Esophagus squamous epithelium (tissue), 4 donors: ENCODE data around the gene GBF1.

Experiments
- POLR2A ChIP-seq, 4 donors: fragments of 450-650 bp; IDR thresholded peaks; one replicate each; pipeline ENCODE4 v1.6.1; 2017; ENCODE audit warnings: antibody characterized with exemption in 4 of 4, mild to moderate bottlenecking in 4 of 4, moderate library complexity in 3 of 4
- TF ChIP-seq, protein P1 (sequence below), 6 experiments: fragments of 450-650 bp in 4 of 6; fragments of 200-600 bp in 2 of 6; sonication (generic) in 2 of 6; IDR thresholded peaks; one replicate each; pipeline ENCODE4 v1.5.1; 2016 to 2019; ENCODE audit warnings: antibody characterized with exemption in 6 of 6, mild to moderate bottlenecking in 4 of 6, moderate library complexity in 4 of 6

GRCh38 chr10:102297101-102297500 is 51.8 kb downstream of the GBF1 start:
- TF ChIP-seq POLR2A (IDR thresholded peaks at IDR 0.05): no peak
- TF ChIP-seq, protein P1, sequence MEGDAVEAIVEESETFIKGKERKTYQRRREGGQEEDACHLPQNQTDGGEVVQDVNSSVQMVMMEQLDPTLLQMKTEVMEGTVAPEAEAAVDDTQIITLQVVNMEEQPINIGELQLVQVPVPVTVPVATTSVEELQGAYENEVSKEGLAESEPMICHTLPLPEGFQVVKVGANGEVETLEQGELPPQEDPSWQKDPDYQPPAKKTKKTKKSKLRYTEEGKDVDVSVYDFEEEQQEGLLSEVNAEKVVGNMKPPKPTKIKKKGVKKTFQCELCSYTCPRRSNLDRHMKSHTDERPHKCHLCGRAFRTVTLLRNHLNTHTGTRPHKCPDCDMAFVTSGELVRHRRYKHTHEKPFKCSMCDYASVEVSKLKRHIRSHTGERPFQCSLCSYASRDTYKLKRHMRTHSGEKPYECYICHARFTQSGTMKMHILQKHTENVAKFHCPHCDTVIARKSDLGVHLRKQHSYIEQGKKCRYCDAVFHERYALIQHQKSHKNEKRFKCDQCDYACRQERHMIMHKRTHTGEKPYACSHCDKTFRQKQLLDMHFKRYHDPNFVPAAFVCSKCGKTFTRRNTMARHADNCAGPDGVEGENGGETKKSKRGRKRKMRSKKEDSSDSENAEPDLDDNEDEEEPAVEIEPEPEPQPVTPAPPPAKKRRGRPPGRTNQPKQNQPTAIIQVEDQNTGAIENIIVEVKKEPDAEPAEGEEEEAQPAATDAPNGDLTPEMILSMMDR (IDR thresholded peaks at IDR 0.05): no peak
